D721Med (cell line): ENCODE results near the gene PTX4.

Experiments
- DNase-seq: peaks from one replicate; pipeline ENCODE4 v3.0.0; 2011; ENCODE audit warnings: low spot score; ENCODE audit not compliant: insufficient read length
- FAIRE-seq: peaks from 2 replicates; lab custom pipeline; 2011; peaks lifted over from hg19 to GRCh38; lab: Jason Lieb, UNC
- TF ChIP-seq, protein P1 (sequence below): IDR thresholded peaks from 2 replicates; pipeline ENCODE4 v1.5.1; 2012; ENCODE audit warnings: mild to moderate bottlenecking, control low read depth; ENCODE audit not compliant: insufficient read depth; ENCODE audit errors: missing control alignments

PTX4 gene

DNA sequence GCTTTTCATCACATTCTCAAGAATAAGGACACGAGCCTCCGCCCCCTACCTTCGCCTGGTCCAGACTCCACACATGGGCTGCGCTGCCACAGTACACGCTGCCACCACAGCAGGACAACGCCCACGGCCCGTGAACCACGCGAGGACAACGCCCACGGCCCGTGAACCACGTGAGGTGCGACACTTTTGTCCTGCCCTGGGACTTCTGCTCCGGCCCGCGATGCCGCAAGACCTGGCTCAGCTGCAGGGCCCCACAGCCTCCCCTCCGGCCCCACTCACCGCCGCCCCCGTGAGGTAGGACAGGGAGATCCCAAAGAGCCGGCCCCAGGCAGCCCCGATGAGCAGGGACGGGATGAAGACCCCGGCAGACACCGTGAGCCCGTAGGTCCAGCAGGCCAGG, 38.5 kb downstream of the PTX4 start:
- DNase-seq (no peak), FAIRE-seq (no peak)
- TF ChIP-seq, protein P1, sequence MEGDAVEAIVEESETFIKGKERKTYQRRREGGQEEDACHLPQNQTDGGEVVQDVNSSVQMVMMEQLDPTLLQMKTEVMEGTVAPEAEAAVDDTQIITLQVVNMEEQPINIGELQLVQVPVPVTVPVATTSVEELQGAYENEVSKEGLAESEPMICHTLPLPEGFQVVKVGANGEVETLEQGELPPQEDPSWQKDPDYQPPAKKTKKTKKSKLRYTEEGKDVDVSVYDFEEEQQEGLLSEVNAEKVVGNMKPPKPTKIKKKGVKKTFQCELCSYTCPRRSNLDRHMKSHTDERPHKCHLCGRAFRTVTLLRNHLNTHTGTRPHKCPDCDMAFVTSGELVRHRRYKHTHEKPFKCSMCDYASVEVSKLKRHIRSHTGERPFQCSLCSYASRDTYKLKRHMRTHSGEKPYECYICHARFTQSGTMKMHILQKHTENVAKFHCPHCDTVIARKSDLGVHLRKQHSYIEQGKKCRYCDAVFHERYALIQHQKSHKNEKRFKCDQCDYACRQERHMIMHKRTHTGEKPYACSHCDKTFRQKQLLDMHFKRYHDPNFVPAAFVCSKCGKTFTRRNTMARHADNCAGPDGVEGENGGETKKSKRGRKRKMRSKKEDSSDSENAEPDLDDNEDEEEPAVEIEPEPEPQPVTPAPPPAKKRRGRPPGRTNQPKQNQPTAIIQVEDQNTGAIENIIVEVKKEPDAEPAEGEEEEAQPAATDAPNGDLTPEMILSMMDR: no peak

DNA sequence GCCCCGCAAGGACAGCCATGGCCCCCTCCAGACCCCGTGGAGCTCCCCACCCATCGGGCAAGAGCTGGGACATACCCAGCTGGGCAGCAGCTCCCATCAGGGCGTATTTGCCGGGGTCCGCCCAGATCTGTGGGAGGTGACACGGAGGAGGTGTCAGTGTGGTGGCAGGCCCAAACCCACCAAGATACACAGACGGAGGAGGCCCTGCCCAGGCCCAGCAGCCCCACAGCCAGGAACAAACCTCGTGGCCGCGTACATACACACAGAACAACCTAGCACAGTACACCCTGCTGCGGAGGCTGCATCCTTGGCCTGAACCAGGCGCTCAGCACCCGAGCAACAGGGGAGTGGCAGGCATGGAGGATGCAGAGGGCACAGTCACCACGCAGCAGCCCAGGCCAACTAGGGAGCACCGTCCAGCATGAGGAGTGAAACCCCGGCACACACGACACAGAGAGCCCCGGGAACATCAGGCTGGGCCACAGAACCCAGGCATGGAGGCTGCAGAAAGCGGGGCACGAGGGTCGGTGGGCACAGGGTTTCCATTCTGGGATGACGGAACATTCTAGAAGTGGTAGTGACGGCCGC, 39.4 kb downstream of the PTX4 start:
- no peak for FAIRE-seq

DNA sequence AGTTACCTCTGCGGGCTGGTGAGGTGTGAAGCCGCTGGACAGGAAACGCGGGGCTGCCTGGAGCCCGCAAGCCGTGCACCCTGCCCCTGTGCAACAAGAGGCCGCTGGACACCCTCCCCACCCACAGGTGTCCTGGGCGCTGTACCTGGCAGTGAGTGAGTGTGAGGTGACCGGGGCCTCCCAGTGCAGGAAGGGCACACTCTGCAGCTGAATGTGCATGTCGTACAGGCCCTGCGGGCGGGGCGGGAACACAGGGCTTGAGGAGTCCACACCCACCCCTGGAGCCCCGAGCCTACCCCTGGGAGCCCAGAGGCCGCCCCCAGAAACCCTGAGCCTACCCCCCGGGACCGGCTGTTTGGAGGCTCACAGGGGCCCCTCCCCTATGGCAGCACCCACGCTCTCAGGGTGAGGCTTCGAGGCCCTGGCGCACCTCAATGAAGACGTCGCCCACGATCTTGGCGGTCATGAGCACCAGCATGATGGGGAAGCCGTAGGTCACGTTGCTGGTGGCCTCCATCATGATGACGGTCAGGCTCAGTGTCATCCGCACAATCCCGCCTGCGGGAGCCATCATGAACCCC, 40.1 kb downstream of the PTX4 start:
- TF ChIP-seq, protein P1: no peak
- FAIRE-seq (no peak), DNase-seq (no peak)

More for the DNA sequence above, 39.4 kb downstream of the PTX4 start:
- no peak for DNase-seq
- TF ChIP-seq, protein P1: no peak

DNA sequence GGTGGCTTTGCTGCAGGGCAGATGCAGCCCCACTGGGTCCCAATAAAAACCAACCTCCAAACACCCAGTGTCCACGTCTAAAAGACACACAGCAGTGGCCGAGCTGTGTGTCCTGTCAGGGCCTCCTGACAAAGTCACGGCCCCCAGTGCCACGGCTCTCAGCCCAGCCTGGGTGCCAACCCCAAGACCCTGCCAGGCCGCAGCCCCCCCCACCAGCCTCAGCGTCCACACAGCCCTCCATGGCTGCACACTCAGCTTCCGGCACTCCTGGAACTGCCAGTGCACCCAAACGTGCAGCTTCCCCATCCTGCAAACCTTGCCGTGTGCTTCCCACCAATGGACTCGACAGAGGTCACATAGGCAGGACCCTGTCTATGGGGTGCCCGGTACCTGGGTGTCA, 40.8 kb downstream of the PTX4 start:
- FAIRE-seq: no peak
- TF ChIP-seq, protein P1: no peak
- DNase-seq: no peak

DNA sequence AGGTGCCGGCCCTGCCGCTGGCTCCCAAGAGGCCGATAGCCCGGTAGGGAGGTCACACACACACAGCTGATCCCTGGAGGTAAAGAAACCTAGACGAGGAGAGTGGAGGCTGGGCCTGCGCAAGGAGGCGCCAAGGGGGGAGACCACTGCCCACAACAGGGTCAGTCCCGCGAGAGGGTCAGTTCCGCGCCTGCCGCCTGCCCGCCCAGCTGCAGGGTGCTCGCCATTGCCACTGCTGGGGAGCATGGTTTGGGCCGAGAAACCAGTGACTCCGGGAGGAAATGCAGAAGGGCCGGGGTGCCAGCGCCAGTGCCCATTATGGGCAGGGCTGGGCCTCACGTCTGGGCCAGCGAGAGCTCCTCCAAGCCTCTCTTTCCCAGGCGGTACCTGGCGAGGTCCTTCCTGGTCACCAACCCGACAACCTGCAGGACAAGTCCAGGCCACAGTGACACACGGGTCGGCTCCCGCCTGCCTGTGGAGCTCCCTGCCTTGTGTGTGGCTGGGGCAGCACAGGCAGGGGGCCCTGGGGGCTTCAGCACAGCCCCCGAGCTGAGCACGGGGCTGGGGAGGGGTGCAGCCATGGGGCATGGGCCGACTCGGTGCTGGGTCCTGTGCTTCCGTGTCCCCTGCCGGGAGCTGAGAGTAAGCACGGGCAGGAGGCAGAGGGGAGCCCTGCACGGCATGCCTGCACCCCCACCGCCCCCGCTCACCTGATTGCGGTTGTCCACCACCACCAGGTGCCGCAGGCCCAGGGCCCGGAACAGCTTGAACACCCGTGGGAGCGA, 42.3 kb downstream of the PTX4 start:
- DNase-seq: no peak
- TF ChIP-seq, protein P1: no peak
- FAIRE-seq: no peak

DNA sequence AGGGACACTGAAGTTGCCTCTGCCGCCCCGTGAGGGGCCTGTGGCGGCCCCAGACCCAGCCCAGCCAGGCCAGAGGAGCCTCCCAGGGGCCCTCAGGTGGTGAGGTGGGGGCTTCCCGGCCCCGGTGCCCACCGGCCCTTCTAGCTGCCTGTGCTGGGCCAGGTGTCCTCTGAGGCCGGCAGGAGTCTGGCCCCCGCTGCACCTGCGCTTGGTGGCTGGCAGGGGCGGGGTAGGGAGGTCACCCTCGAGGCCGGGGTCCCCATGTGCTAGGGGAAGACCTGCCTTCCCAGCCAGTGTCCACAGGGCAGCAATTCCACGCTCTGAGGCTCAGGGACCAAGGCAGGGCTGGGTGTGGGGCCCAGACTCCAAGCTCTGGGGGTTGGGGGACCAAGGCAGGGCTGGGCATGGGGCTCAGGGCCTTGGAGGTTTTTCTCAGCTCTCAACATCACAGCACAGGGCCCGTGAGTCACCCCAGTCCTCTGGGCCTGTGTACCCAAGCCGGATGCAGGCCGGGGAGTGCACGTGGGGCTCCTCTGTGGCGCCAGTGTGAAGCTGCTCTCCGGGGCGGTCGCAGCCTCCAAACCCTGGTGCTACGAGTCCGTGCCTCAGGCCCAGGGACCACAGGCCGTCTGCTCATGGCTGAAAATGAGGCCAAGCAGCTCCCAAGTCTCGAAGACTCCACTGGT, 43.1 kb downstream of the PTX4 start:
- DNase-seq (no peak), FAIRE-seq (no peak)
- TF ChIP-seq, protein P1: no peak
